Stromal cell of bone marrow (primary cell): ENCODE data around the gene EXOC4.
"Not testable (repeated sequence)": the region's sequence is repeated elsewhere in the genome, so short reads cannot be mapped to it uniquely, and the experiment has no call there.

Source experiments
- DNase-seq: peaks from one replicate; pipeline ENCODE4 v3.0.0-alpha.2; 2012; ENCODE audit warnings: low read depth

The EXOC4 gene

GRCh38 chr7:133993547-133993946 is 740.7 kb downstream of the EXOC4 start:
- DNase-seq = no peak

GRCh38 chr7:133994100-133994499 is 741.2 kb downstream of the EXOC4 start:
- DNase-seq = not testable (repeated sequence)

GRCh38 chr7:133997463-133997862 is 744.6 kb downstream of the EXOC4 start:
- DNase-seq = no peak

GRCh38 chr7:133999178-133999577 is 746.3 kb downstream of the EXOC4 start:
- DNase-seq = no peak

- no peak for DNase-seq
Measured at GRCh38 chr7:134004829-134005505, 752.1 kb downstream of the EXOC4 start.

- no peak for DNase-seq
Measured at GRCh38 chr7:134009314-134010110, 756.6 kb downstream of the EXOC4 start.

- no peak for DNase-seq
Measured at GRCh38 chr7:134013249-134013648, 760.4 kb downstream of the EXOC4 start.

GRCh38 chr7:134014935-134015334 is 762.1 kb downstream of the EXOC4 start:
- no peak for DNase-seq

- peak; percentile 8 for DNase-seq
Measured at GRCh38 chr7:134016223-134016941, 763.5 kb downstream of the EXOC4 start.

- no peak for DNase-seq
Measured at GRCh38 chr7:134016942-134017303, 764.0 kb downstream of the EXOC4 start.

GRCh38 chr7:134018306-134018705 is 765.4 kb downstream of the EXOC4 start:
- no peak for DNase-seq

GRCh38 chr7:134019251-134019650 is 766.4 kb downstream of the EXOC4 start:
- DNase-seq = no peak

GRCh38 chr7:134021836-134022235 is 769.0 kb downstream of the EXOC4 start:
- no peak for DNase-seq

GRCh38 chr7:134022286-134022911 is 769.5 kb downstream of the EXOC4 start:
- no peak for DNase-seq

GRCh38 chr7:134024739-134025138 is 771.9 kb downstream of the EXOC4 start:
- DNase-seq = no peak

- DNase-seq = no peak
Measured at GRCh38 chr7:134028853-134029252, 776.0 kb downstream of the EXOC4 start.

GRCh38 chr7:134029743-134030142 is 776.9 kb downstream of the EXOC4 start:
- no peak for DNase-seq

GRCh38 chr7:134030460-134030865 is 777.6 kb downstream of the EXOC4 start:
- no peak for DNase-seq

- no peak for DNase-seq
Measured at GRCh38 chr7:134031835-134032617, 779.1 kb downstream of the EXOC4 start.

GRCh38 chr7:134034652-134035051 is 781.8 kb downstream of the EXOC4 start:
- no peak for DNase-seq

GRCh38 chr7:134037991-134038390 is 785.1 kb downstream of the EXOC4 start:
- DNase-seq = no peak

- no peak for DNase-seq
Measured at GRCh38 chr7:134040988-134041387, 788.1 kb downstream of the EXOC4 start.
